ENCODE results near the gene SASS6.
A peak's percentile ranks its signal among the peaks of the same experiment; 100 is the strongest.

SASS6 gene, protein sequence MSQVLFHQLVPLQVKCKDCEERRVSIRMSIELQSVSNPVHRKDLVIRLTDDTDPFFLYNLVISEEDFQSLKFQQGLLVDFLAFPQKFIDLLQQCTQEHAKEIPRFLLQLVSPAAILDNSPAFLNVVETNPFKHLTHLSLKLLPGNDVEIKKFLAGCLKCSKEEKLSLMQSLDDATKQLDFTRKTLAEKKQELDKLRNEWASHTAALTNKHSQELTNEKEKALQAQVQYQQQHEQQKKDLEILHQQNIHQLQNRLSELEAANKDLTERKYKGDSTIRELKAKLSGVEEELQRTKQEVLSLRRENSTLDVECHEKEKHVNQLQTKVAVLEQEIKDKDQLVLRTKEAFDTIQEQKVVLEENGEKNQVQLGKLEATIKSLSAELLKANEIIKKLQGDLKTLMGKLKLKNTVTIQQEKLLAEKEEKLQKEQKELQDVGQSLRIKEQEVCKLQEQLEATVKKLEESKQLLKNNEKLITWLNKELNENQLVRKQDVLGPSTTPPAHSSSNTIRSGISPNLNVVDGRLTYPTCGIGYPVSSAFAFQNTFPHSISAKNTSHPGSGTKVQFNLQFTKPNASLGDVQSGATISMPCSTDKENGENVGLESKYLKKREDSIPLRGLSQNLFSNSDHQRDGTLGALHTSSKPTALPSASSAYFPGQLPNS
- long read RNA-seq, partial matches to known transcripts: 21 of 33 reads
- long read RNA-seq, other reads (novel, unspliced or antisense): 11 of 33 reads

DNA sequence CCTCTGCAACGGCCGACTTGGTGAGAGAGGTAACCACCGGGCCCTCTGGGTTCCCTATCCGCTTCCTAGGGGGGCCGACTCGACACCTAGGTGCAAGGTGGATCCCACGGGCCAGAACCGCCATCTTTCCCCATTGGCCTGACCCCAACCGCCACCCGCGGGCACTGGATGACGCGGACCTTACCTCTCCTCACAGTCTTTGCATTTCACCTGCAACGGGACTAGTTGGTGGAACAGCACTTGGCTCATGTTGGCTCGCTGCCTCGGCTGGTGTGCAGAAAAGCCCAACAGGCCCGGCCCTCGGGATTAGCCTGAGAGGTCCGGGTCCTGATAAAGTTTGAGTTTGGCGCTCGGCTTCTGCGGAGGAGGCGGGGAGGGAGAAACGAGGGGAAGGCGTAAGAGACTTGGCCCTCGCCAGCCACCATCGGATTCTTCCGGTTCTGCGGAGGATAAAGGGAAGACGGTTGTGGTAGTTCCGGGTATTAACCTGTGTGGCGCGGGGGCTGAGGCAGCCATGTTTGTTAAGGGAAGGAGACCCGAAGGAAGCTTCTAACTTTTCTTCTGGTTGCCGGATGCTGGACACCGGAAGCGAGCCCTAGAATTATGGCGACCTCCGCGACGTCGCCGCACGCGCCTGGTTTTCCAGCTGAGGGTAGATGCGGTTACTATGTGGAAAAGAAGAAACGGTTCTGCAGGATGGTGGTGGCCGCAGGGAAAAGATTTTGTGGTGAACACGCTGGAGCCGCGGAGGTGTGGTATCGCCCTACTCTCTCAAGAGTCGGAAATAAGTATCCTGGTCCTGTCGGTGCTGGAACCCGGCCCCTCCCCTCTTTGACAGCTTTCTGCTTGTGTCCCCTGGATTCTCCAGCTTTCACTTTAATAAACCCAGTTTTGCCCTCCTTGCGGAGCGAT is at the start of gene SASS6, which contains the start of gene TRMT13:
Gene SASS6 (minus strand): TSS at position 365 of the 912 bp plus-strand sequence. CDS start 116 bp downstream, at position 249.
Gene TRMT13 (plus strand): TSS at position 598 of the 912 bp plus-strand sequence. CDS start 6 bp downstream, at position 604.
- no peaks in the 10 kb centered on the region for H3K27me3 ChIP-seq (ENCODE audit: insufficient read depth, poor library complexity, severe bottlenecking)
- peak; percentile 91 to 99 for DNase-seq (ENCODE audit: low read depth in 1 of 2, low spot score in 1 of 2)
- TF ChIP-seq, protein P1, sequence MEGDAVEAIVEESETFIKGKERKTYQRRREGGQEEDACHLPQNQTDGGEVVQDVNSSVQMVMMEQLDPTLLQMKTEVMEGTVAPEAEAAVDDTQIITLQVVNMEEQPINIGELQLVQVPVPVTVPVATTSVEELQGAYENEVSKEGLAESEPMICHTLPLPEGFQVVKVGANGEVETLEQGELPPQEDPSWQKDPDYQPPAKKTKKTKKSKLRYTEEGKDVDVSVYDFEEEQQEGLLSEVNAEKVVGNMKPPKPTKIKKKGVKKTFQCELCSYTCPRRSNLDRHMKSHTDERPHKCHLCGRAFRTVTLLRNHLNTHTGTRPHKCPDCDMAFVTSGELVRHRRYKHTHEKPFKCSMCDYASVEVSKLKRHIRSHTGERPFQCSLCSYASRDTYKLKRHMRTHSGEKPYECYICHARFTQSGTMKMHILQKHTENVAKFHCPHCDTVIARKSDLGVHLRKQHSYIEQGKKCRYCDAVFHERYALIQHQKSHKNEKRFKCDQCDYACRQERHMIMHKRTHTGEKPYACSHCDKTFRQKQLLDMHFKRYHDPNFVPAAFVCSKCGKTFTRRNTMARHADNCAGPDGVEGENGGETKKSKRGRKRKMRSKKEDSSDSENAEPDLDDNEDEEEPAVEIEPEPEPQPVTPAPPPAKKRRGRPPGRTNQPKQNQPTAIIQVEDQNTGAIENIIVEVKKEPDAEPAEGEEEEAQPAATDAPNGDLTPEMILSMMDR (IDR thresholded peaks at IDR 0.05; ENCODE audit: insufficient read depth, low read length): no peak
- TF ChIP-seq SPI1 (IDR thresholded peaks at IDR 0.05; ENCODE audit: borderline replicate concordance, low read depth) (peak; percentile 40; the same call in 1 of the 2 replicates), POLR2AphosphoS5 (IDR thresholded peaks at IDR 0.05; ENCODE audit: low read depth) (no peak; the same call in 1 of the 2 replicates), GABPA (IDR thresholded peaks at IDR 0.05; ENCODE audit: low read depth) (peak; percentile 90)
- TF ChIP-seq, protein P2, sequence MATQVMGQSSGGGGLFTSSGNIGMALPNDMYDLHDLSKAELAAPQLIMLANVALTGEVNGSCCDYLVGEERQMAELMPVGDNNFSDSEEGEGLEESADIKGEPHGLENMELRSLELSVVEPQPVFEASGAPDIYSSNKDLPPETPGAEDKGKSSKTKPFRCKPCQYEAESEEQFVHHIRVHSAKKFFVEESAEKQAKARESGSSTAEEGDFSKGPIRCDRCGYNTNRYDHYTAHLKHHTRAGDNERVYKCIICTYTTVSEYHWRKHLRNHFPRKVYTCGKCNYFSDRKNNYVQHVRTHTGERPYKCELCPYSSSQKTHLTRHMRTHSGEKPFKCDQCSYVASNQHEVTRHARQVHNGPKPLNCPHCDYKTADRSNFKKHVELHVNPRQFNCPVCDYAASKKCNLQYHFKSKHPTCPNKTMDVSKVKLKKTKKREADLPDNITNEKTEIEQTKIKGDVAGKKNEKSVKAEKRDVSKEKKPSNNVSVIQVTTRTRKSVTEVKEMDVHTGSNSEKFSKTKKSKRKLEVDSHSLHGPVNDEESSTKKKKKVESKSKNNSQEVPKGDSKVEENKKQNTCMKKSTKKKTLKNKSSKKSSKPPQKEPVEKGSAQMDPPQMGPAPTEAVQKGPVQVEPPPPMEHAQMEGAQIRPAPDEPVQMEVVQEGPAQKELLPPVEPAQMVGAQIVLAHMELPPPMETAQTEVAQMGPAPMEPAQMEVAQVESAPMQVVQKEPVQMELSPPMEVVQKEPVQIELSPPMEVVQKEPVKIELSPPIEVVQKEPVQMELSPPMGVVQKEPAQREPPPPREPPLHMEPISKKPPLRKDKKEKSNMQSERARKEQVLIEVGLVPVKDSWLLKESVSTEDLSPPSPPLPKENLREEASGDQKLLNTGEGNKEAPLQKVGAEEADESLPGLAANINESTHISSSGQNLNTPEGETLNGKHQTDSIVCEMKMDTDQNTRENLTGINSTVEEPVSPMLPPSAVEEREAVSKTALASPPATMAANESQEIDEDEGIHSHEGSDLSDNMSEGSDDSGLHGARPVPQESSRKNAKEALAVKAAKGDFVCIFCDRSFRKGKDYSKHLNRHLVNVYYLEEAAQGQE (IDR thresholded peaks at IDR 0.05; ENCODE audit: insufficient replicate concordance, low read depth): no peak
- peak within 1 kb of the TSS; percentile 86 for H3K27ac ChIP-seq (replicated peaks)
- peak within 1 kb of the TSS; percentile 77 for H3K4me3 ChIP-seq (replicated peaks; ENCODE audit: insufficient read depth, low read length)

DNA sequence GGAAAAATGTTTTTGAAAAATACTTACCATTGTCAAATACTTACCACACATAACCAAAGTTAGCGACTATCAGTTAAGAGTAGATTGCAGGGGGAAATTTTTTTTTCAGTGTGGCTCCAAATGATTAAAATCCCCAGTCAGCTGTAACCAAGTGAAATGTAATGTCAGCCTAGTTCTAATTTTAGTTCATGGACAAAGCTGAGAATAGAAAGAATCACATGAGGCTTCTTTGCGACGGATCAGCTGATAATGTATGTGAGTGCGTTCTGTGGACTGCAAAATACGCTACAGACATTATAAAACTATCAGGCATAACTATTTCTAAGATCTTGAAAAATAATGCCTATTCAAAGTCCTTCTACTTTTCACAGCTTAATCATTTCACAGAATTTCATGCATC is 45.4 kb upstream of the SASS6 start, which contains the start of gene LRRC39:
Gene LRRC39 (minus strand): TSS at position 166 of the 400 bp plus-strand sequence. CDS start 9,740 bp downstream, outside the sequence.
- no peak for DNase-seq (ENCODE audit: low read depth in 1 of 2, low spot score in 1 of 2)
- Histone ChIP-seq H3K4me3 (replicated peaks; ENCODE audit: insufficient read depth, low read length) (no peak within 1 kb of the TSS), H3K27ac (replicated peaks) (no peak within 1 kb of the TSS), H3K27me3 (ENCODE audit: insufficient read depth, poor library complexity, severe bottlenecking) (no peaks in the 10 kb centered on the region)
- TF ChIP-seq, protein P1 (IDR thresholded peaks at IDR 0.05; ENCODE audit: insufficient read depth, low read length): no peak
- TF ChIP-seq GABPA (IDR thresholded peaks at IDR 0.05; ENCODE audit: low read depth): no peak
- TF ChIP-seq, protein P2 (IDR thresholded peaks at IDR 0.05; ENCODE audit: insufficient replicate concordance, low read depth): no peak
- TF ChIP-seq POLR2AphosphoS5 (IDR thresholded peaks at IDR 0.05; ENCODE audit: low read depth): no peak
- no peak for TF ChIP-seq SPI1 (IDR thresholded peaks at IDR 0.05; ENCODE audit: borderline replicate concordance, low read depth)

Data from HL-60 (cell line).